Effector CD8-positive, alpha-beta T cell (primary cell): Measurements from ENCODE around the gene TPST2.
"Not testable (repeated sequence)": the region's sequence is repeated elsewhere in the genome, so short reads cannot be mapped to it uniquely, and the experiment has no call there.

Experiments used
- DNase-seq: peaks from one replicate; lab custom pipeline; 2025; lab: John Stamatoyannopoulos, UW
- total RNA-seq, 4 experiments: gene quantifications; one replicate each; lab custom pipeline; 2026; lab: John Stamatoyannopoulos, UW

The TPST2 gene
- total RNA-seq, result 38.9 to 82.9 (median 73.3) reads per million in 4 experiments

DNA sequence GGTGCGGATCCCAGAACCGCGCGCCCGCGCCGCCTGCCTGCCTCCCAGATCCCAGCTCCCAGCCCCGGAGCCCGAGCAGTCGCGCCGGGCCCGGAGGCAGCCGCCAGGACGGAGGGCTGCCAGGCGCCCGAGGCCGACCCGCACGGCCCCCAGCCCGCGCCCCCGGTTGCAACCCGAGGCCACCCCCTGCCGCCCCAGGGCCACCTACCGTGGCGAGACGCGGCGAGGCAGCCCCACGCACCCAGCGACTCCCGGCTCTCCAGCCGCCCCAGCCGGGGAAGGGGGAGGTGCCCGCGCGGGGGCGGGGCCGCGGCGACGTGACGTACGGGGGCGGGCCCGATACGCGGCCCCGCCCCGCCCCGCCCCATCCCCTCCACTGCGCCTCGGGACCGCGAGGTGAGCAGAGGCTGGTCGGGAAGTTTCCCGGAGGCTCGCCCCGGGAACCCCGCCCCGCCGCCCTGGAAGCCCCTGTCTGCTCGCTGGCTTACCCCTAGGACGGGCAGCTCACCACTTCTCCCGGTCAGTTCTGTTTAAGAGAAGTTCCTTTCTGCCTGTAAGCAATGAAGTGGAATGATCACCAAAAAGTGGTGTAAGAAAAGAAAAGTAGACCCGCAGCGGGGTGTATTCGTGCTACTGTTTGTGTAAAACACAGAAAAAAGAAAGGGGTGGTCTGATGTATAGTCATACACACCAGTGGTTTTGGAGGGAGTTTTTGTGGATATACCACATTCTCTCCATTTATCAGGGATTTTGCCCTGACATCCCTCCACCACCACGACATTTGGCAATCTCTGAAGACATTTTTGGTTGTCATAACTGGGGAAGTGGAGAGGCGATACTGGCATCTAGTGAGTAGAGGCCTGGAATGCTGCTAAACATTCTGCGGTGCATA, at the start of gene TPST2:
Gene TPST2, minus strand, starts transcription at position 288 of the 892 bp plus-strand sequence. CDS start 48,502 bp downstream, outside the sequence.
- DNase-seq, result peak; percentile 78

DNA sequence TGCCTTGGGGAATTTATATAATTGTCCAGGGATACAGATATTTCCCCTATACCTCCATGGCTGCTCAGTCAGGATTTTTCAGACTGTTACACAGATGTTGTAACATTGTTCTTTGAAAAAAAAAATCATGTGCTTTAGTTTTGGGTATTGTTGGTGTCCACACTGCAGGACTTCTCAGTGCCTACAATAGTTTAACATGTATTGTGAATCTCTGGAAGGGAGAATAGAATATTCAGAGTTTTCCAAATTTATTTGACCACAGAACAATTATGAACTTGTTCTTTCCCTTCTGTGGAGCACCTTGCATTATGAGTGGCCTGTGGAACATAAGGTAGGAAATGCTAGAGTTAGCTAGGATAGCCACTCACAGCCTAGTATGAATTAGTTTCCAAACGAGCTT, 46.4 kb upstream of the TPST2 start:
- DNase-seq, result no peak

DNA sequence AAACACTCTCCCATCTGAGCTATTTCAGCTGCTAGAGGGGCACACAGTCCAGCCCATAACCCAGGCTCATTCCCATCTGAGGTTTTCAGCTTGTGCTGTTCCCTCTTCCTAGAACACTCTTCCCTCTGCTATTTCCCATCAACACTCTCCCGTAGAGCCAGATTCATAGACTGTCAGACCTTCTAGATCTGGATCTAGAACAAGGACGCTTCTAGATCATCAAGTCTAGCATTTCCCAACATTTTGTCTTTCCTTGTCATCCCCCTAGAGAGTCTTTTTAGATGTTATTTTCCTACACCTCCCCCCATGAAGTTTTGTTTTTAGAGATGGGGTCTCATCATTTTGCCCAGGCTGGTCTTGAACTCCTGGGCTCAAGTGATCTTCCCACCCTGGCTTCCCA, 45.2 kb upstream of the TPST2 start:
- DNase-seq, result no peak

DNA sequence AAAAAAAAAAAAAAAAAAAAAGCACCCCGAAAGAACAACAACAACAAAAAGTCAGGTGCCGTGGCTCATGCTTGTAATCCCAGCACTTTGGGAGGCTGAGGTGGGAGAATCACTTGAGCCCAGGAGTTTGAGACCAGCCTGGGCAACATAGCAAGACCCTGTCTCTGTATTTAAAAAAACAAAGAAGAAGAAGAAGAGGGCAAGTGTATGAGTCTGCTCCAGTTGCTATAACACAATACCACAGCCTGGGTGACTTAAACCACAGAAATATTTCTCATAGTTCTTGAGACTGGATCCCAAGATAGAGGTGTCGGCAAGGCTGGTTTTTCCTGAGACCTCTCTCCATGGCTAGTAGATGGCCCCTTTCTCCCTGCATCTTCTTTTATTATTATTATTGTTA, 44.3 kb upstream of the TPST2 start:
- DNase-seq, result no peak

DNA sequence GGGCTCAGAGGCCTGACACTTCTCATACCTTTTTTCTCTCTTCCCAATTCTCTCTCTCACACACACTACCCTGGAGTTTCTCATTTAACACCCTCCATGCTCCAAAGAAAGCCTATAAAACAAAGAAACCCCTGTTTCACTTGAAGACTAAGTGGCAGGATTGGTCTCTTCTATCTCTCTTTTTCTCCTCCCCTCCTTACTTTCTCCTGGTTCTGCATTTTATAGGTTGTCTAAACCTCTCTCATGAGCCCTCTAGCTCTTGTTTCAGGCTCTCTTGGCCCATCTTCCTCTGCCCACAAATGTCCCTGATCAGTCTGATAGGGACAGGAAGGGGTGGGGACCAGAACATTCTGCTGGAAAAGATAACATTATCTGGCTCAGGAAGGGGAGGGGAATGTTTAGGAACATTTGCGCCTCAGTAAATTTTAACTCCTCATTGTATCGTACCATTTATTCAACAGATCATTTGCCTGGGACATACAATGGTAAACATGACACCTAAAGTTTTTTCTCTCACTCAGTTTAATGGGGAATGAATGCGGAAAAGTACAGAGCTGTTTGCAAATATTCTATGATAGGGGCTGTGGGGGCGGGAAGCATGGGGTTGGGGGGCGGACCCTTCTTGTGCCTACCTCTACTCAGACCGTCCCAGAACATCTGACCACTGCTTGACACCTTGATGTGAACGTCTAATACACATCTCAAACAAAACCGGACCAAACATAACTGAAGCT, 42.7 kb upstream of the TPST2 start:
- no peak for DNase-seq

DNA sequence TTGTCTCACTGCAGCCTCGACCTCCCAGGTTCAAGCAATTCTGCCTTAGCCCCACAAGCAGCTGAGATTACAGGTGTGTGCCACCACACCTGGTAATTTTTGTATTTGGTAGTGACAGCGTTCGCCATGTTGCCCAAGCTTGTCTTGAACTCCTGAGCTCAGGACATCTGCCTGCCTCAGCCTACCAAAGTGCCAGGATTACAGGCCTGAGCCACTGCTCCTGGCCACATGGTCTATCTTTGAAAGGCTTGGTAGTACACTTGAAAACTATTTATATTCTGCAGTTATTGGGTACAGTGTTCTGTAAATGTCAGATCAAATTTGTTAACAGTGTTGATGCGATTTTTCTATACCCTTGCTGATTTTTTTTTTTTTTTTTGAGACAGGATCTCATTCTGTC, 41.4 kb upstream of the TPST2 start:
- no peak for DNase-seq

DNA sequence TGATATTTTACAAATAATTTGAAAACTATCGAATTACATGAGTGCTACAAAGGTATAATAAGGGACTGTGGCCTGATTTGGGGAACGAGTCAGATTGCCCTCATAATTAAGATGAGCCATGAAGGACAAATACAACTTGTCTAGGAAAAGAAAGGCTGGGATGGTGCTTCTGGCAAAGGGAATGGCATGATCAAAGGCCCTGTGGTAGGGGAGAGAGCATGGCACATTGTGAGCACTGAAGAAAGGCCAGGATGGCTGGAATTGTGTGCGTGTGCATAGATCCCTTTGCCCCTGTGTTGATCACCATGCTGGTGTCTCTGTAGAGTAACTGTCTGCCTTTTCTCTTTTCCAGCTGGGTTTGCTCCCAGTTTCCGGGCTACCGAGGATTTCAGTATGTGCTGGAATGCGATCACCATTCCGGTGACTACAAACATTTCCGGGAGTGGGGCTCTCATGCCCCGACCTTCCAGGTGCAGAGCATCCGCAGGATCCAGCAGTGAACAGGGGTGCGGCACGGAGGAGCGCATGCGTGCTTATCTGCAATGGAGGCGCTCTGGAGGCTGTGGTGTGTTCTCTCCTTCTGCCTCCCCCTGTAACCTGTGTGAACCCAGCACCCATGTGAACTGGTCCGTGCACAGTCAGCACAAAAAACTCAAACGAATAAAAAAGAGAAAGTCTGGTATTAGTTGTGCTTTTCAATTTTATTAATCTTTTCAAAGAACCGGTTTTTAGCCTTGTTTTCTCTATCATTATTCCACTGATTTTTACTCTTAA, 40.2 kb upstream of the TPST2 start:
- DNase-seq, result no peak

DNA sequence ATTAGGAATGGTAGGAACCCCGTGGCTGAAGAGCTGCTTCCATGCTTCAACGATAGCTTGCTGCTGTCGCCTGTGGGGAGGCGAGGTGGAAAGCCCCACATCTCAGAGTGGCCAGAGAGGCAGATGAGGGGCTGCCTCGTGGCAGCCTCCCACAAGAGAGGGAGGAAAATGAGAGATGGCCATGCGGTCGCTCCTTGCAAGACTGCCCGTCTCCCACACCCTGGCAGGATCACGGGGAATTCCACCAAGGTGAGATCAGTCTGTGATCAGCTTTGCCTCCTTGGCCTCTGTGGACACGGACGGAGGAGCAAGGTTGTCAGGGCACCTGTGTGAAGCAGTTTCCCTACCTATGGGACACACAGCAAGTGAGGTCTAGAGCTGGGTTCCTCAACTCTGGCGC, 34.9 kb upstream of the TPST2 start:
- DNase-seq, result no peak

DNA sequence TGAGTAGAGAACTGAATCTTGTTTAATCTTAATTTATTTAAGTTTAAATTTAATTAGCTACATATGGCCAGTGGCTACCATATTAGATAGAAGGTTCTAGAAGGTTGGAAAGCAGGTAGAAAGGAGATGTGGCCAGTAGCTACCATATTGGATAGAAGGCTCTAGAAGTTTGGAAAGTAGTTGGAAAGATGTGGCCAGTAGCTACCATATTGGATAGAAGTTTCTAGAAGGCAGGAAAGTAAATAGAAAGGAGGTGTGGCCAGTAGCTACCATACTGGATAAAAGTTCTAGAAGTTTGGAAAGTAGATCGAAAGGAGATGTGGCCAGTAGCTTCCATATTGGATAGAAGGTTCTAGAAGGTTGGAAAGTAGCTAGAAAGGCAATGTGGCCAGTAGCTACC, 34.1 kb upstream of the TPST2 start:
- no peak for DNase-seq

DNA sequence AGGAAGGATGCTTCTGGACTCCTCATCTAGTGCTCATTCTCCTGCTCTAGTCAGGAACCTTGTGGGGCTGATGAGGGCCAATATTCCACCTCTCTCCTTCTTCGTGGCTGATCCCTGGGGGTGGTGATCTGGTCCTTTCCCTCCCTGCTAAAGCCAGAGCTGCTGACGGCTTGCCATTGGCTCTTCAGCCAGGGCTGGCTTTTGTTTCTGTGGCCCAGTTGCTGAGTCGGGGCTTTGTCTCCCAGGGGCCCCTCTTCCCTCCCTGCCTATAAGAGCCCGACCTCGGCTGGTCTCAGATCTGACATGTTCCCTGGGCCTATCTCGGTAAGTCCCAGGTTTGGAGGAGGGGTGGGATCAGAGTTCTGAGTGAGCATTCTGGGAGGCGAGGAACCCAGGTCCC, 31.7 kb upstream of the TPST2 start, which contains the start of gene CRYBA4:
Gene CRYBA4, plus strand, starts transcription at position 301 of the 400 bp plus-strand sequence. CDS start 634 bp downstream, outside the sequence.
- DNase-seq, result no peak

DNA sequence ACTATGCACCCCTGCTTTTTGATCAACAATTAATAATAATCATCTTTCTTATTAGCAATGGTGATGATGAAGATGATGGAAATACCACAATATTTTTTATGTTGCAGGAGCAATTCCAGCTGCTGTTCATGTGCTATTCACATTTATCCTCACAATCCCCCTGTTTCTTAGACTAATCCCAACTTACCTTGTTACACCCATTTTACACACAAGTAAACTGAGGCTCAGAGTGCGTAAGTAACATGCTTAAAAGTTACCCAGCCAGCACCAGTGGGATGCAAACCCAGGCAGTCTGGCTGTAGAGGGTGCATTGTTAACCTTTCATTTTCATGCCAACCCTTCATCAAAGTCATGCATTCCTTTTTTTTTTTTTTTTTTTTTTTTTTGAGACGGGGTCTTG, 30.3 kb upstream of the TPST2 start:
- no peak for DNase-seq

DNA sequence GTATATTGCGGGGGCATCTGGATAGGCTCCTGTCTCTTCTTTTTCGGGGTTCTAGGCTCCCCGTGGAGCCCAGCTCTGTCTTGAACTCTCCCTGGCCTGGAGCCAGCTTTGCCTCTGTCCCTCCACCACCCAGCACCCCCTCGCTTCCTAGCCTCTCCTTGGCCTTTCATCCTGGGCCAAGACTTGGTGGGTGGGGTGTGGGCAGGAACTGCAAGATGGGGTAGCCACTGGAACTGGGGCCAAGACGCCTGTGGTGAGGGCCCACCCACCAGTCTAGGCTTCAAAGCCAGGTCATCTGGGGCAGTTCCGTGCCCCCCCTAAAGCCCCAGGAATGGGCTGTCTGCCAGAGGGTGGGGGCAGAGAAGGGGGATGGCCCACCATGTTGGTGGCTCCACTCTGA, 29.6 kb upstream of the TPST2 start:
- DNase-seq, result no peak

DNA sequence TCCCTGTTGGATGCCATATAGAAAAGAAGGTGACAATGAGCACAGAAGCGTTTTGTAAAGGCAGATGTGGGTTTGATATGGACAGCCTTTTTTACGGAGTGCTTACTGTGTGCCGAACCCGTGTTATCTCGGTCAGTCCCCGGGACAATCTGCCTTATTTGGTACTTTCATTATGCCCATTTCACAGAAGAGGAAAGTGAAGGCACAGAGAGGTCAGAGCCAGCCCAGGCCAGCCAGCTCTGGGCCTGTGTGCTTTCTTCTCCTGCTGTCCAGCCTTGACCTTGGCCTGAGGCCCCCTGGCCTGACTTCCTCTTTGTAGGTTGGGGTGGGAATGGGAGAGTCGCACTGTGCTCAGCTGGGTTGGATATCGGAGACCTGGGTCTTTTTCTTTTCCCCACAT, 28.5 kb upstream of the TPST2 start:
- DNase-seq, result no peak

DNA sequence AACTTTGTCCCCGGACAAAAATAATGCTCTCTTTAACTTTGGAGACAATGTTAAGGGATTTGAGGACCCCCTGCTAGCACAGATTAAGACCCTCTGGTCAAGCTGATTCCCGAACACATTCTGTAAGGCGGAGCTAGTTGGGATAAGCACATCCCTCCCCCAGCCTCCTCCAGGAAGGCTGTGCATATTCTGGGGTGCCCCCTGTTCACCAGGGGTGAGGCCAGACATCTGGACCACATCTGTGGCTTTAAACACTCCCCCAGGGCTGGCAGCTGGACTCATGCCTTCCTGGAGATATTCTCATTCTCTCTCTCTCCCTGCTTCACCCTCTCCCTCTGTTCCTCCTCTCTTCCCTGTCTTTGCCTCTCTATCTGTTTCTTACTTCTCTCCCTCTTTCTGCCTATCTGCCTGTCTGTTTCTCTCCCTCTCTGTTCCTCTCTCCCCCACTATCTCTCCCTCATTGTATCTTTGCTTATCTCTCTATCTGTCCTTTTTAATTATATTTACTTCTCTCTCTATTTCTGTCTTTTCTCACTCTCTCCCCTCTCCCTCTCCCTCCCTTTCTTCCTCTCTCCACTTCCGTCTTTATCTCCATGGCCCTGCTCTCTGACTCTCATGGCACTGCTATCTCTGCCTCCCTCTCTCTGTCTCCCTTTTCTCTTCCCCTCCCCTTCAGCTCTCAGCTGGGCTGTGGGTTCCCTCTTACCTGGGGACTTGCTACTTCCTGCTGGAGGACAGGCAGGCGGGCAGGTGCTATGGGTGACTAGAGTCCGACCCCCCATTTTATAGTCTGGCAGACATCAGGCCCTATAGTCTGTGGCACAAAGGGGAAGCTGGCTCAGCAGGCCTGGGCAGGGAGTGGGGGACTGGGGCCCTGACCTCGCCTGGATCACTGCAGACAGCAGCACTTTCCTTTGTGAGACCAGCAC, 27.6 kb upstream of the TPST2 start, which contains the start of gene CRYBB1:
Gene CRYBB1, minus strand, starts transcription at position 757 of the 929 bp plus-strand sequence. CDS start 1,708 bp downstream, outside the sequence.
- DNase-seq, result no peak

DNA sequence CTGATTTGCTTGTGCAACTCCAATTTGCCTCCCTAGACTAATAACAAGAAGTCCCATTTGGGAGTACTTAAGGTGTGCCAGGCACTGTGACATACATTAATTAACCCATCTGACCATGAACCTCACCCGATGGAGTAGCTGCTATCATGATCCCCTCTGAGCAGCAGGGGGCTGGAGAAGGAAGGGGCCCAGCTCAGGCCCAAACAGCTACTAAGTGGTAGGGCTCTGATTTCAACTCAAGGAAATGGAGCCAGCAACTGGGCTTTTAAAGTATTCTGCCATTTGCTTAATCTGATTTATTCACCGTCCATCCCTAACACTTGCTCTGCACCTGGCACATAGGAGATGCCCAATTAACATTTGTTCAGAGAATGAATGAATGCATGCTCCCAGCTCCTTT, 26.7 kb upstream of the TPST2 start:
- DNase-seq, result no peak

DNA sequence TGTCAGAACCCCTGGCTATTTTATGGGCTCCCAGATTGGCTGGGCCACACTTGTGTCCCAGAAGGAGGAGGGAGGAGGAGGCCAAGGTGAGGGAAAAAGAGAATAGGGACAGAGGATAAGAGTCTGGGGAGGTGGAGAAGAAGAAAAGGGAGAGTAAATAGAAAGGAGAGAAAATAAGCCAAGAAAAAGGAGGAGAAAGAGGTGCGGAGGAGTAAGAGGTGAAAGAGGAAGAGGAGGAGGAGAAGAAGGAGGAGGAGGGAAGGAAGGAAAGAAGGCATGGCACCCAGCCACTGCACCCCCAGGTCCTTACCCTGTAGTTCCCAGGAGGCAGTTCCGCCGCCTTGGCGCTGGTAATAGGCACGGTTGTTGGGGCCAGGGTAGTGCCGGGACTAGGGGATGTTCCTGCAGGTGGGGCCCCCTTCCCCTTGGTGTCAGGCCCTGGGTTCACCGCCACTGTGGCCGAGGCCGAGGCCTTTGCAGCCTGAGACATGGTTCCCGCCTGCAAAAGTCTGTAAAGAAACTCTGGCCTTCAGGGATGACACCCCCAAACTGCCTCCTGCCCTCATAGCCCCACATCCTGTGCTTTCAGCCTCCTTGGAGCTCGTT, 26.0 kb upstream of the TPST2 start:
- DNase-seq, result no peak

DNA sequence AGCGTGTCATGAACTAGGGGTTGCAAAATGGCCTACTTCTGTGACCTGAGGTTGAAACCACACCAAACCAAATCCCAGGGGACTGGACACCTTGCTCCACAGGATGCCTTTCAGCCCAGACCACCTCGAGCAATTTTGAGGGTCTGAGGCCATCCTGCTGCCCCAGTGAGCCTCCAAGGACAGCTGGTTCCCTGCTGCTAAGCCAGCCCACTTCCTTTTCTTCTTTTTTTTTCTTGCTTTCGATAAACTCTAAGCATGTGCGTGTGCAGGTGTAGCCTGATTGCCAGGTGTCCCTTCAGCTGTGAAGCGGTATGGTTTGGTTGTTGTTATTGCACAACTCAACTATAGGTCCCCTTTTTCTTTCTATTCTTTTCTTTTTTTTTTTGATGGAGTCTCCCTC, 25.2 kb upstream of the TPST2 start:
- DNase-seq, result no peak

DNA sequence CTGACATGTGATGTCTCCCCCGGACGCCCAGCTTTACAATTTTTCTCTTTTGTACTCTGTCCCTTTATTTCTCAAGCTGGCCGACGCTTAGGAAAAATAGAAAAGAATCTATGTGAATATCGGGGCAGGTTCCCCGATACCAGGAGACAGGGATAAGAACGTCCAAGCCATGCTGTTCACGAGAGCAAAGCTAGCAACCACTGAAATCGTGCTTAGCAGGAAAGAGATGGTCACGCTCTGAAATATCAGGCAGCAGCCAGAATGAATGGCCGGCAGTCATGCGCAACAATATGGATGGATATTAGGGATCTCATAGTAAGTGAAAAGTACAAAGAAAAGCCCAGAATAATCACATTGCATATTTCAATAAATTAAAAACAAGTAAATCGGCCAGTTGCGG, 24.4 kb upstream of the TPST2 start:
- no peak for DNase-seq

DNA sequence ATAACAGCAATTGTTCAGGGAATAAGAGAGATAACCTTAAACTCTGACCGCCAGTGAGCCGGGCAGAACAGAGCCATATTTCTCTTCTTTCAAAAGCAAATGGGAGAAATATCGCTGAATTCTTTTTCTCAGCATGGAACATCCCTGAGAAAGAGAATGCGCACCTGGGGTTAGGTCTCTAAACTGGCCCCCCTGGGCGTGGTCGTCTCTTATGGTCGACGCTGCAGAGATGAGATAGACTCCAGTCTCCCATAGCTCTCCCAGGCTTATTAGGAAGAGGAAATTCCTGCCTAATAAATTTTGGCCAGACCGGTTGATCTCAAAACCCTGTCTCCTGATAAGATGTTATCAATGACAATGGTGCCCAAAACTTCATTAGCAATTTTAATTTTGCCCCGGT, 23.8 kb upstream of the TPST2 start:
- not testable (repeated sequence) for DNase-seq

DNA sequence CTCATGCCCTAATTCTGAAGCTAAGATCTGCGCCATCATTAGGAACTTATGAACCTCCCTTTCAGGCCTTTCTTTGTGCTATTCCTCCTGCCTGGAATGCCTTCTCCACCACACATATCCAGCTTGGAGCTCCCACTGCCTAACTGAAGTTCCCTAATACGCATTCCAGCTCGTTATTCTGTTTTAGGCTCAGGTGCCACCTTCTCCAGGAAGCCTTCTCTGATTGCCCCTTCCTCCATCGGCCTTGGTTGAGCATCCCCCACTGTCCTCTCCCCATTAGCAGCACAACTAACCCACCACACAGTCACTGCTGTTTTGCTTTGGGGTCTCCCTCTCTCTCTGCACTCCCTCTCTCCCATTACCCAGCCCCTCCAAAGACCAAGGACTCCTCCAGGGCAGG, 22.7 kb upstream of the TPST2 start:
- no peak for DNase-seq

DNA sequence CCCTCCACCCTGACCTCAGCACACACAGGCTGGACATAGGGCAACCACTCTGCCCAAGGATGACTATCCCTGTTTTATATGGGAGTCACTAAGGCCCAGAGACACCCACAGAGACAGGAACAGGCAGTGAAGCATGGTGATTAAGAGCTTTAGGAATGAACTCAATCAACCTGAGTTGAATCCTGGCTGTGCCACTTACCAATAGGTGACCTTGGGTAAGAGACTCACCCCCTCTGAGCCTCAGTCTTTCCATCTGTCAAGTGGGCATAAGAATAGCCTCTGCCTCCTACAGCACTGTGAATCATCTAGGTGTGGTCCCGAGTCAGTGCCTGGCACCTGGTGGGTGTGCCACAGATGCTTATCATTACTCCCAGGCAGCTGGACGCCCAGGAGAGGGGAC, 21.1 kb upstream of the TPST2 start:
- no peak for DNase-seq
